T-helper 9 cell (primary cell): ENCODE results near the gene CARD19.
"Not testable (repeated sequence)": the region's sequence is repeated elsewhere in the genome, so short reads cannot be mapped to it uniquely, and the experiment has no call there.

Experiments used
- DNase-seq: peaks from one replicate; pipeline ENCODE4 v3.0.0-alpha.2; 2020

The CARD19 gene

DNA sequence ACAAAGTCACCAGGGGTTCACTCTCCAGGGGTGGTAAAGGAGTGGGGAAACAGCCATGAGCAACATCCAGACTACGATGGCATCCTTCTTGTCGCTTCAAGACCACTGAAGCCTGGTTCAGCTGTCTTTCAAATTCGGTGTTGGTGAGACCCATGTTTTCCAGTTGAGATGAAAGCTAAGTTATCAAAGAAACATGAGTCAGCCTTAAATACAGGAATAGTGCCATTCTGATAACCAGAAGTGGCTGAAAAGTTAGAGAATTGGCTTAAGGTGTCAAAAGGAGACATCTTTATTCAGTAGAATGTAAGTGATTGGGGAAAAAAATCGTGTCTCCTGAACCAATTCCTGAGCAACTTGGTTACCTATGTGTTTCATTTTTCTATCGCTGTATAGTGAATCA is 7.0 kb upstream of the CARD19 start:
- DNase-seq: no peak

GRCh38 chr9:93089481-93089991 is 6.5 kb upstream of the CARD19 start:
- no peak for DNase-seq

DNA sequence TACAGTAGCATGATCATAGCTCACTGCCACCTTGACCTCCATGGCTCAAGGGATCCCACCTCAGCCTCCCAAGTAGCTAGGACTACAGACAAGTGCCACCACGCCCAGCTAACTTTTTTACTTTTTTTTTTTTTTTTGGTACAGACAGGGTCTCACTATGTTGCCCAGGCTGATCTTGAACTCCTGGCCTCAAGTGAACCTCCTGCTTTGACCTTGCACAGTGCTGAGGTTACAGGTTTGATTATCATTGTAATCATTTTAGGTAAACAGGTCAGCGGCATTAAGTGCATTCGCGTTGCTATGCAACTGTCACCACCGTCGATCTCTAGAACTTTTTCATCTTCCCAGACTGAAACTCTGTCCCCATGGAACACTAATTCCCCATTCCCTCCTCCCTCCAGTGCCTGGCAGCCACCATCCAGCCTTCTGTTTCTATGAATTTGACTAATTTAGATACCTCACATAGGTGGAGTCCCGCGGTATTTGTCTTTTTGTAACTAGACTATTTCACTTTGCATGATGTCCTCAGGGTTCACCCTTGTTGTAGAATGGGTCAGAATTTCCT is 5.8 kb upstream of the CARD19 start:
- no peak for DNase-seq

- DNase-seq: no peak
Observed at GRCh38 chr9:93091056-93091452, 5.0 kb upstream of the CARD19 start.

- no peak for DNase-seq
Observed at GRCh38 chr9:93091453-93092081, 4.5 kb upstream of the CARD19 start.

GRCh38 chr9:93092251-93092991 is 3.6 kb upstream of the CARD19 start:
- DNase-seq: no peak

DNA sequence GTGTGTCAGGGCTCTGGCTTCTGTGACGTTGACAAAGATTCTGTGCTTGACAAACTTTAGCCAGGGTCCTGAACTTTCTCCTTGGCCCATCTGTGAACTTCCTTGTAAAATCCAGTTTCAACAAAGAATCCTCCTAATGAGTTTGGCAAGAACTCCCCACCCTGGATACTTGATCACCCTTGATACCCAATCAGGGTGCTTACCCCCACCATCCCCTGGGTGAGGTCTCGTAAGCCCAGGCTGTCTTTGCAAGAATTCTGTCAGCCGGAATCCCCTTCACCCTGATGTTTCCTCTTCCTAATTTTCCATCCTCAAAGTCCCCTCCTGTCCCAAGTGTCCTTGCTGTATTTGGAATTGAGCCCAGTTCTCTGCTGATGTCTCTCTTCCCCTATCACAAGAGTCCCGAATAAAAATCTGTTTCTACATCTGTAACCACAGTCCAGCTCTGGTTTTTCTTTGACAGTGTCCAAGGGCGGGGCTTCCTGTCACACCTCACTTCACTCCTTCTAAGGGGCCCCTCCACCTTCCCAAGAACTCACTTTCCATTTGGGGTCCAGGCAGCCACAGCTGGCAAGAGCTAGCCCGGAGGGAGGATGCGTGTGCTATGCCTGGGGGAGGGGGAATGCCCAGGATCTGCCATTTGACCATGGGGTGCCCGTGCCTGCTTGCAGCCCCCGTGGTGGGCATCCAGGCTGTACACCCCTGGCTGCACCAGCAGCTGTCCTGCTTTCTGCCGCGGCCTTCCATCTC is 2.7 kb upstream of the CARD19 start:
- DNase-seq: no peak

DNA sequence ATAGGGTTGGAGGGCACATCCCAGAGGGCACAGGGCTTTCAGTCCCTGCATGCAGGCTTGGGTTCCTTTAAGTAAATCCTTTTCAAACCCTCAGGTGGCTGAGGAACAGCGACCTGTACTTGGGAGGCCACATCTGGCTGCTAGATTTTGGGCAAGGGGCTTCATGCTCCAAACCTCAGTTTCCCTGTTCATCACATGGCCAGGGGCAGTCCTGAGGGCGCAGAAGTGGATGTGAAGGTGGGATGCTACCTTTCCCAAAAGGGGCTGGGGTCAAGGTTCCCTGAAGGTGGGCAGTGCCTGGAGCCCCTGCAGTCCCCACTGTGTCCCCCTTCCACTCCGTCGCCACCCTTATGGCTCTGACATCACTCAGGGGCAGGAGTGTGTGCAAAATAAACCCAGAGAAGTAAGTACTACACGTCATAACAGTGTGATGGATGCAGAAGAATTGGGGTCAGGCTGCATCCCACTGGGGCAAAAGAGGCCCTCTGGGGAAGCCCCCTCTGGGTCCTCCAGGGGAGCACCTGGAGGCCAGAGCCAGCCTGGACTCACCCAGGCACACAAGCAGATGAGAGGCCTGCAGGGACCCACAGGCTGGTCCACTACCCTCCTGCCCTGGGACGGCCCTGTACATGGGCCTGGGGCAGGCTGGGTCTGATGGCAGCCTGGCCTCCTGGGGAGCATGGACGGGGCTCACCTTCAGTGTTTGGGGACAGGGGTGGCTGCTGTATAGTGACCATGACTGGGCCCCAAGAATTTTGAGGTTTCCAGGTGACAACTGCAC is 1.9 kb upstream of the CARD19 start:
- no peak for DNase-seq

- no peak for DNase-seq
Observed at GRCh38 chr9:93094658-93095204, 1.3 kb upstream of the CARD19 start.

GRCh38 chr9:93095205-93096130 is 549 bp upstream of the CARD19 start:
- peak; percentile 100 for DNase-seq

GRCh38 chr9:93096811-93097382 is 880 bp downstream of the CARD19 start:
- no peak for DNase-seq

DNA sequence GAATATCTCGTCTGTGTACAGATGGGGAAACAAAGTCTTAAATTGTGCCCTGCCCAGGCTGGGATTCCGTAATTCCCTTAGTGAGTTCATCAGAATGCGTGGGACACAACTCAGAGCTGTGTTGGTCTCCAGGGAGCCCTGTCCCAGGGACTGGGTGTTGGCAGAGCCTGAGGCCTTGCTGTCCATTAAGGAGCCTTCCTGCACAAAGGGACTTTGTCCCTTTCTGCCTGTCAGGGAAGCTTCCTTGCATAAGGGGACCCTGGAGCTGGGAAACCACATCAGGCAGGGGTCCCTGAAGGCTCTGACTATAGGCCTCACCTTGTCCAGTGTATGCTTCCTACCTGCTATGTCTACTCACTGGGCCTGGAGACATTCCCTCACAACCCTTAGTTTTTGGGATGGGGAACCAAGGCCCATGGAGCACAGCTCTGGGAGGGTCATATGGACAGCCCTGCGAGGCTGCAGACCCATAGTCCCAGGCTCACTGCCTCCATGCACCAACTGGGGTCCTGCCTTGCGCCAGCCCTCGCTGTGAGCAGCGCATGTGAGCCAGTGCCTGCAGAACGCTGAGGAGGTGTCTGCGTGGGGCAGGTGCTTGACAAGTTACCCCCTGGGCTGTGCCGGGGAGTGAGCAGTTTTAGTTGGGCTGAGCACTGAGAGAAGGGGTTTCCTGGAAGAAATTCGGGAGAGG is 1.6 kb downstream of the CARD19 start:
- DNase-seq: no peak

DNA sequence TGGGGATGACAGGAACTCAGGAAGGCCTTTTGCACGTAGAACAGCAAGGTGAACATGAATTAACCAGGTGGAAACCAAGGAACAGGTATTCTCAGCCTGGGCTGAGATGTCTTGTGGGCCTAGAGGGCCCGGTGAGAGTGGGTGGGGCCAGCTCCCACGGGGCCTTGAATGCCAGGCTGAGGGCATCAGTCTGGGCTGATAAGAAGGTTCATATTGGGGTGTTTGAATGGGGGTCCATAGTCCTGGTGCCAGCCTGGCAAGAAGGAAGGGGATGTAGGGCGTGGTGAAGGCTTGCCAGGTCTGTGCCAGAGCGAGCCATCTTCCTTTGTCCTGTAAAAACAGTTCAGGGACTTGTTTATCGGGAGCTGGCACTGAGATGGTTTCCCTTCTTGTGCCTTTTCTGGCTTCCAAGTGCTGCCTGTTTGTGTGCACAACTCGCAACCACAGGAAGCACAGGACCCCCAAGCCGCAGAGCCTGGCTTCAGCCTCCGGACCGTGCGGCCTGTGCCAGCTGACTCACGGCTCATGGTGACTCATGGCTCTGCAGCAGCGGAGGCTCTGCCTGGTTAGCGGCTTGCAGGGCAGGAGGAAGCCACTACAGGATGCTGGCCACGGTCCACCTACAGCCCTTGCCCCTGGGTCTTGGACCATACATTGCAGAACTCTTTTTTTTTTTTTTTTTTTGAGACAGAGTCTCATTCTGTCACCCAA is 2.4 kb downstream of the CARD19 start:
- peak; percentile 38 for DNase-seq

DNA sequence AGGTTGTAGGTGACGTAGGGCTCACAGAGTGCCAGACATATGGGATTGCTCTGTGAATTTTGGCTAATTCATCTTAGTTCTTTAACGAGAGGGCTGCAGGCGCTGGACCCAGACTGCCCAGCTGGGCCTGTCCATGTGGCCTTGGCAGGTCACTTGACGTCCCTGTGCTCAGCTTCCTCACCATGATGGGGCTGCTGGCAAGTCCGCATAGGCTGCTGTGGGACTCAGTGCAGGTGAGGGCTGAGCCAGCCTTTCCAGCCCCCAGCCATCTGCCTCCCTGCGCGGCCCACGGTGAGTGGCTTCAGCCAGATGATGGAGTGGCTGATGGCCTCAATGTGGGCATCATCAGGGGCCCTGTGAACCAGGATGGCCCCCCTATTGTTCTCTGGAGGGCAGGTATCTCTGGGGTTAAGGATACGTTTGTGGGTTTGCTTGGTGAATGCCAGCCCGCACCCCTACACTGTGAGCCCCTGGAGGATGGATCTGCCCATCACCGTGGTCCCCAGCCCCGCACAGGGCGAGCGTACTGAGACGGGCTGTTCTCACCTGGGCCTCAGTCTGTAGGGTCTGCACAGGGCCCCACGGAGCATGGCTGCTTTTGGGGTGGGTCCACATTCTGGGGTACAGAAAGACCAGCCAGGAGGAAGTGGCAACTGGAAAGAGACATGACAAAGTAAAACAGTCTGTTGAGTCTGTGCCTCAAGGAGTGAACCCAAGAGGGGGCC is 3.7 kb downstream of the CARD19 start:
- no peak for DNase-seq

DNA sequence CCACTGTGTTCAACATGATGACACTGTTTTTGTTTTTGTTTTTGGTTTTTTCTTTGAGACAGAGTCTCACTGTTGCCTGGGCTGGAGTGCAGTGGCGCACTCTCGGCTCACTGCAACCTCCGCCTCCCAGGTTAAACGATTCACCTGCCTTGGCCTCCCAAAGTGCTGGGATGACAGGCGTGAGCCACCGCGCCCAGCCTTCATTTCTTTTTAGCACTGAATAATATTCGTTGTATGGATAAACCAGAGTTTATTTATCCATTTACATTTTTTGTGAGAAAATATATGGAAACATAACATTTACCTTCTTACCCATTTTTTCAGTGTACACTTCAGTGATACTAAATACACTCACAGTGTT is 4.2 kb downstream of the CARD19 start:
- DNase-seq: no peak

DNA sequence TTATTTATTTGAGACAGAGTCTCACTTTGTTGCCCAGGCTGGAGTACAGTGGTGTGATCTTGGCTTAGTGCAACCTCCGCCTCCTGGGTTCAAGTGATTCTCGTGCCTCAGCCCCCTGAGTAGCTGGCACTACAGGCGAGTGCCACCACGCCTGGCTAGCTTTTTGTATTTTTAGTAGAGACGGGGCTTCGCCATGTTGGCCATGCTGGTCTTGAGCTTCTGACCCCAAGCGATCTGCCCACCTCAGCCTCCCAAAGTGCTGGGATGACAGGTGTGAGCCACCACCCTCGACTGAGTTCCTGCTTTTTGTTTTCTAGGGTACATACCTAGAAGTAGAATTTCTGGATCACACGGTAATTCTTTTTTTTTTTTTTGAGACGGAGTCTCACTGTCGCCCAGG is 5.1 kb downstream of the CARD19 start:
- DNase-seq: not testable (repeated sequence)

DNA sequence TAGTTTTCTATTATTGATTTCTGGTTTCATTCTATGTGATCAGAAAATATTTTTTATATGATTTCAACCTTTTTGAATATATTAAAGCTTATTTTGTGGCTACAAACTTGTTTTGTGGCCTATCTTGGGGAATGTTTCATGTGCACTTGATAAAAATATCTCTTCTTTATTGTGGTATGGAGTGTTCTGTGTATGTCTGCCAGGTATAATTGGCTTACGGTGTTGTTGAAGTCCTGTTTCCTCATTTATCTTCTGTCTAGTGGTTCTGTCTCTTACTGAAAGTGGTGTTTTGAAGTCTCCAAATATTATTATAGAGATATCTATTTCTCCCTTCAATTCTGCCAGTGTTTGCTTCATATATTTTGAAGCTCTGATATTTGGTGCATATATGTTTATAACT is 9.6 kb downstream of the CARD19 start:
- no peak for DNase-seq

DNA sequence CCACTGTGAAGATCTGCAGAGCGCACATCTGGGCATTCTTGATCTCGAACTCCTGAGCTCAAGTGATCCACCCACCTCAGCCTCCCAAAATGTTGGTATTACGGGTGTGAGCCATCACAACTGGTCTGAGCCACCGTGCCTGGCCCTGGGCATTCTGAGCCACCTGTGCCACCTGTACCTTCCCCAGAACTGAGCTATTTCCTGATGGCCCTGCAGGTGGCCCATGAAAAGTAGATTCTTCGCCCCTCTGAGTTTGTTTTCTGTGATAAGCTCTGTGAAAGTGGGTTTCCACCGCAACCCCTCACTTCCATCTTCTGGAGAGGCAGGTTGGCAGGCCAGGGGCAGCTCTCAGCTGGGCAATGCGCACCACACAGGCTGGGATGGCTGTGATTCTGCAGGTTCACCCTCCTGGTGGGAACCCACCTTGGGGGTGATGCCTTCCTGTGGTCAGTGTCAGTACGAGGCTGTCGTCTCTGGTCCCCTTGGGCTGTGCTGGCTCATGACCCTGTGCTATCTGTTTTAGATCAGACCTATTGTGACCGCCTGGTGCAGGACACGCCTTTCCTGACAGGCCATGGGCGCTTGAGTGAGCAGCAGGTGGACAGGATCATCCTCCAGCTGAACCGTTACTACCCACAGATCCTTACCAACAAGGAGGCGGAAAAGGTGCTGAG is 11.3 kb downstream of the CARD19 start:
- DNase-seq: no peak
